Measurements from ENCODE around the gene ARSH.

DNA sequence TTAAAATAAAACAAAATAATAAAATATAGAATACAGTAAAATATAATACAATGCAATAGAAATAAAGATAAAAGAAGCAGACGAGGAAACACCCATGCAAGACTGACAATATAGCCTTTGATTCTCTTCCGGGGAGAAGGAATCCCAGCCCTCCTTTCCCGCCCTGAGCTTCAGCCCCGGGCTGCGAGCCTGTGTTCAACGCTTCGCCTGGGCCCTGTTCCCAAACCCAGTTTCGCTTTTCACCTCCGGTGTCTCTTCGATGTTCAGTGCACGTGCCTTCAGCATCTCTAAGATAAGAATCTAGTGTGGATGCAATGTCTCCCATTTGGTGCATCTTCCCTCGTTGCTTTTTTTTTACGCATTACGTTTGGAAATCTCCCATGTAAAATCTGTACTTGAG, 38.8 kb upstream of the ARSH start:
- TF ChIP-seq, protein P1, sequence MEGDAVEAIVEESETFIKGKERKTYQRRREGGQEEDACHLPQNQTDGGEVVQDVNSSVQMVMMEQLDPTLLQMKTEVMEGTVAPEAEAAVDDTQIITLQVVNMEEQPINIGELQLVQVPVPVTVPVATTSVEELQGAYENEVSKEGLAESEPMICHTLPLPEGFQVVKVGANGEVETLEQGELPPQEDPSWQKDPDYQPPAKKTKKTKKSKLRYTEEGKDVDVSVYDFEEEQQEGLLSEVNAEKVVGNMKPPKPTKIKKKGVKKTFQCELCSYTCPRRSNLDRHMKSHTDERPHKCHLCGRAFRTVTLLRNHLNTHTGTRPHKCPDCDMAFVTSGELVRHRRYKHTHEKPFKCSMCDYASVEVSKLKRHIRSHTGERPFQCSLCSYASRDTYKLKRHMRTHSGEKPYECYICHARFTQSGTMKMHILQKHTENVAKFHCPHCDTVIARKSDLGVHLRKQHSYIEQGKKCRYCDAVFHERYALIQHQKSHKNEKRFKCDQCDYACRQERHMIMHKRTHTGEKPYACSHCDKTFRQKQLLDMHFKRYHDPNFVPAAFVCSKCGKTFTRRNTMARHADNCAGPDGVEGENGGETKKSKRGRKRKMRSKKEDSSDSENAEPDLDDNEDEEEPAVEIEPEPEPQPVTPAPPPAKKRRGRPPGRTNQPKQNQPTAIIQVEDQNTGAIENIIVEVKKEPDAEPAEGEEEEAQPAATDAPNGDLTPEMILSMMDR (IDR thresholded peaks at IDR 0.05; ENCODE audit: insufficient read depth, low read length, poor library complexity, severe bottlenecking): no peak
- no peak for TF ChIP-seq EZH2phosphoT487 (conservative IDR thresholded peaks at IDR 0.05; ENCODE audit: low read length)
